GM13976 (cell line): ENCODE results near the gene RHBDF1.
"Not testable (repeated sequence)": the region's sequence is repeated elsewhere in the genome, so short reads cannot be mapped to it uniquely, and the experiment has no call there.

ENCODE experiments used
- DNase-seq: peaks from one replicate; pipeline ENCODE4 v3.0.0; 2012; ENCODE audit warnings: low spot score
- CTCF ChIP-seq: IDR thresholded peaks from 2 replicates; pipeline ENCODE4 v1.5.1; 2012; ENCODE audit warnings: borderline replicate concordance, mild to moderate bottlenecking; ENCODE audit not compliant: insufficient read depth; ENCODE audit errors: extremely low read depth, missing control alignments, control extremely low read depth
- in situ Hi-C: fragments of 300-500 bp; cut with MboI; formaldehyde crosslinking; loops from one replicate; pipeline ENCODE4 v1.12.0; 2022; ENCODE audit warnings: low sequenced_read_pairs, mixed read lengths, inconsistent platforms; ENCODE audit not compliant: unreplicated experiment

Gene RHBDF1

DNA sequence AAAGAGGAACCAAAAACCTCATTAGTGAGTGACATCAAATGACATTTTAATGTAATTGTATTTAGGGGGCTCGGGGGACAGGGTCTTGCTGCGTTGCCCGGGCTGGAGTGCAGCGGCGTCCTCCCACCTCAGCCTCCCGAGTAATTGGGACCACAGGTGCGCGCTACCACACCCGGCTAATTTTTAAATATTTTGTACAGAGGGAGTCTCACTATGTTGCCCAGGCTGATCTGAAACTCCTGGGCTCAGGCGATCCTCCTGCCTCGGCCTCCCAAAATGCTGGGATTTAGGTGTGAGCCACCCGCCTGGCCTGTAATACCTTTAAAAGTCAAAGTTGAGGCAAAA lies 18.2 kb downstream of the RHBDF1 start:
- DNase-seq: no peak
- no peak for TF ChIP-seq CTCF
- in situ Hi-C loops: no loop called here

- TF ChIP-seq CTCF: no peak
- in situ Hi-C loops: no loop called here
- DNase-seq: peak; percentile 99
Measured at GRCh38 chr16:53346-54236, 18.8 kb downstream of the RHBDF1 start, which contains the start of the genes POLR3K and SNRNP25. POLR3K (minus strand) TSS chr16:53608; CDS start chr16:53586, 22 bp downstream. SNRNP25 (plus strand) TSS chr16:53828; CDS start chr16:54017, 189 bp downstream.

DNA sequence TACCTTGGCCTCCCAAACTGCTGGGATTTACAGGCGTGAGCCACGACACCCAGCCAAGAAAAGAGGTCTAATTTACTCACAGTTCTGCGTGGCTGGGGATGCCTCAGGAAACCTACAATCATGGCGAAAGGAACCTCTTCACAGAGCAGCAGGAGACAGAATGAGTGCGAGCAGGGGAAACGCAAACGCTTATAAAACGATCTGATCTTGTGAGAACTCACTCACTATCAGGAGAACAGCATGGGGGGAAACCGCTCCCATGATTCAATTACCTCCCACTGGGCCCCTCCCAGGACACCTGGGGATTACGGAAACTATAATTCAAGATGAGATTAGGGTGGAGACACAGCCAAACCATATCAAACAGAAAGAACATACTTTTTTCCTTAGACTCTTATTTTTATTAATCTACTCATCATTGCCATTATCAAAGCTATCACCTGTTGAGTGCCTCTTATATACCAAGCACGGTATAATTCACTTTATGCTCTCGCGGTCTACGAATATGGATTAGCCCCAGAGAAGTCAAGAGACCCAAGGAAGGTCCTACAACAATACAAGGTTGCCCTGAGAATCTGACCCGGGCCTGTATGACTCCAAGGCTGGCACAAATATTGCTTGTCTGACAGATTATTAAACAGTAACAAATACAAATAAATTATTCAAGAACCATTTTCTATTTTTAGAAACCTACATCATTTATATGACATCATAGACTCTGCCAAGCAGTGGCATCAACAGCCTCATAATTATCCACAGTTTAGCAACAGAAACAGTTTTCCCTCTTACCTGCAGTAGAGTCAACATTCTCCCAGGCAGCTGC lies 21.5 kb downstream of the RHBDF1 start:
- in situ Hi-C loops: no loop called here

DNA sequence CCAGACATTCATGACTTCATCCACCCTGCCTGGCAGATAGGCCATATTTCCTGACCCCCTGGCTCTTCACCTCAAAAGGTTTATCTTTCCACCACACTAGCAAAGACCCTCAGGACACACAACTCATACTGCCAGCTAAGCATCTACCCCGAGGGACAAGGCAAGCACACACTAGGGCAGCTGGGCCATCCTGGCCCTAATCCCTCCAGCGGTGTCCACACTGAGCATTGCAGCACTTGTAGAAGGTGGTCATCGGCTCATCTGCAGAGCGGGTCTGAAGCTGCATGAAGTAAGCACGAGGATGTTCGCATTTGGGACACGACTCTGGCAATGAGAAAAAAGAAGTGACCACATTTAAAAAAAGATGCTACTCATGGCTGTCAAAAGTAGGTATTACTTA lies 25.2 kb downstream of the RHBDF1 start:
- in situ Hi-C loops: no loop called here
- TF ChIP-seq CTCF: no peak
- DNase-seq: no peak

More for the DNA sequence above, 21.5 kb downstream of the RHBDF1 start:
- TF ChIP-seq CTCF: no peak
- DNase-seq: no peak

DNA sequence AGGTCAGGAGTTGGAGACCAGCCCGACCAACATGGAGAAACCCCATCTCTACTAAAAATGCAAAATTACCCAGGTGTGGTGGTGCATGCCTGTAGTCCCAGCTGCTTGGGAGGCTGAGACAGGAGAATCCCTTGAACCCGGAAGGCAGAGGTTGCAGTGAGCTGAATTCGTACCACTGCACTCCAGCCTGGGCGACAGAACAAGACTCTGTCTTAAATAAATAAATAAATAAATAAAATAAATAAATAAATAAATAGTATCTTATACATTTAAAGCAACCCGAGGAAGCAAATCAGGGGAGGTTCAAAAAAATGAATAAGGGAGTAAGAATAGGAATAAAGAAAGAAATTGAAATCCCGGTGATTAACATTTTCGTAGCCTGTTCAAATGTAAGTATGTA lies 25.9 kb downstream of the RHBDF1 start:
- in situ Hi-C loops, DNase-seq: not testable (repeated sequence)

DNA sequence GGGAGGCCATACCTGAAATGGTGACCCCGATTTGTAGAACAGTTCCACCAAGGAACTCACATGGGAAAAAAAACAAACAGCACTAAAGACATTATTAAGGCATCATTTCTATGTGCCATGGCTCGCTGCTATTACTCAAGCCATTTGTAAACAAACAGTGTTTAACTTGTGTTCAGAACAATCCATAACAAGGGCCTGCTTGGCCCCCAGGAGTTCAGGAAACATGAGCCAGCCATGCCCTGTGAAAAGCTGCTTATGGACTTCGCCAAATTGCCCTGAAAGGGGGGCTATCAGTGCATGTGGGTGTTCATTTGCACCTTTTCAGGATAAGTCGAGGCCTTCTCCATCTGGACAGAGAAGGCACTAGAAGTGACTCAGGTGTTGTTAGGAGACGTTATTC lies 27.0 kb downstream of the RHBDF1 start:
- no peak for TF ChIP-seq CTCF
- DNase-seq: no peak
- in situ Hi-C loops: no loop called here

DNA sequence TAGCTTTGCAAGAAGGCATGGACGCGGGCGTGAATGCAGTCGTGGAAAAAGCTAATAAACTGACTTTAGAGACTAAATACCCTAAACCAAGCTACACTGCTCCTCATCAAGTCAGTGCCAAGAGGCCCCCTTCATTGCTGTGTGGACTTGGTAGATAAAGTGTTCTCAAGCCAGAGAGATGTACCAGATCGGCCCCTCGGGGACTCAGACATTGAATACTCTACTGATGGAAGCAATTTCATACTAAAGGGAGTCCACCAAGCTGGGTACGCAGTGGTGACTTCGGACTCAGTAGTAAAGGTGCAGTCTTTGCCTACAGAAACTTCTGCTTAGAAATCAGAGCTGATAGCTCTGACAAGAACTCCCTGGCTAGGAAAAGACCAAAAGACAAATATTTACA lies 27.8 kb downstream of the RHBDF1 start:
- no peak for DNase-seq
- no peak for TF ChIP-seq CTCF
- in situ Hi-C loops: no loop called here
